ENCODE results near the gene MYBBP1A.
"Not testable (repeated sequence)": the region's sequence is repeated elsewhere in the genome, so short reads cannot be mapped to it uniquely, and the experiment has no call there.

The MYBBP1A gene, protein sequence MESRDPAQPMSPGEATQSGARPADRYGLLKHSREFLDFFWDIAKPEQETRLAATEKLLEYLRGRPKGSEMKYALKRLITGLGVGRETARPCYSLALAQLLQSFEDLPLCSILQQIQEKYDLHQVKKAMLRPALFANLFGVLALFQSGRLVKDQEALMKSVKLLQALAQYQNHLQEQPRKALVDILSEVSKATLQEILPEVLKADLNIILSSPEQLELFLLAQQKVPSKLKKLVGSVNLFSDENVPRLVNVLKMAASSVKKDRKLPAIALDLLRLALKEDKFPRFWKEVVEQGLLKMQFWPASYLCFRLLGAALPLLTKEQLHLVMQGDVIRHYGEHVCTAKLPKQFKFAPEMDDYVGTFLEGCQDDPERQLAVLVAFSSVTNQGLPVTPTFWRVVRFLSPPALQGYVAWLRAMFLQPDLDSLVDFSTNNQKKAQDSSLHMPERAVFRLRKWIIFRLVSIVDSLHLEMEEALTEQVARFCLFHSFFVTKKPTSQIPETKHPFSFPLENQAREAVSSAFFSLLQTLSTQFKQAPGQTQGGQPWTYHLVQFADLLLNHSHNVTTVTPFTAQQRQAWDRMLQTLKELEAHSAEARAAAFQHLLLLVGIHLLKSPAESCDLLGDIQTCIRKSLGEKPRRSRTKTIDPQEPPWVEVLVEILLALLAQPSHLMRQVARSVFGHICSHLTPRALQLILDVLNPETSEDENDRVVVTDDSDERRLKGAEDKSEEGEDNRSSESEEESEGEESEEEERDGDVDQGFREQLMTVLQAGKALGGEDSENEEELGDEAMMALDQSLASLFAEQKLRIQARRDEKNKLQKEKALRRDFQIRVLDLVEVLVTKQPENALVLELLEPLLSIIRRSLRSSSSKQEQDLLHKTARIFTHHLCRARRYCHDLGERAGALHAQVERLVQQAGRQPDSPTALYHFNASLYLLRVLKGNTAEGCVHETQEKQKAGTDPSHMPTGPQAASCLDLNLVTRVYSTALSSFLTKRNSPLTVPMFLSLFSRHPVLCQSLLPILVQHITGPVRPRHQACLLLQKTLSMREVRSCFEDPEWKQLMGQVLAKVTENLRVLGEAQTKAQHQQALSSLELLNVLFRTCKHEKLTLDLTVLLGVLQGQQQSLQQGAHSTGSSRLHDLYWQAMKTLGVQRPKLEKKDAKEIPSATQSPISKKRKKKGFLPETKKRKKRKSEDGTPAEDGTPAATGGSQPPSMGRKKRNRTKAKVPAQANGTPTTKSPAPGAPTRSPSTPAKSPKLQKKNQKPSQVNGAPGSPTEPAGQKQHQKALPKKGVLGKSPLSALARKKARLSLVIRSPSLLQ (N-terminal part only)

DNA sequence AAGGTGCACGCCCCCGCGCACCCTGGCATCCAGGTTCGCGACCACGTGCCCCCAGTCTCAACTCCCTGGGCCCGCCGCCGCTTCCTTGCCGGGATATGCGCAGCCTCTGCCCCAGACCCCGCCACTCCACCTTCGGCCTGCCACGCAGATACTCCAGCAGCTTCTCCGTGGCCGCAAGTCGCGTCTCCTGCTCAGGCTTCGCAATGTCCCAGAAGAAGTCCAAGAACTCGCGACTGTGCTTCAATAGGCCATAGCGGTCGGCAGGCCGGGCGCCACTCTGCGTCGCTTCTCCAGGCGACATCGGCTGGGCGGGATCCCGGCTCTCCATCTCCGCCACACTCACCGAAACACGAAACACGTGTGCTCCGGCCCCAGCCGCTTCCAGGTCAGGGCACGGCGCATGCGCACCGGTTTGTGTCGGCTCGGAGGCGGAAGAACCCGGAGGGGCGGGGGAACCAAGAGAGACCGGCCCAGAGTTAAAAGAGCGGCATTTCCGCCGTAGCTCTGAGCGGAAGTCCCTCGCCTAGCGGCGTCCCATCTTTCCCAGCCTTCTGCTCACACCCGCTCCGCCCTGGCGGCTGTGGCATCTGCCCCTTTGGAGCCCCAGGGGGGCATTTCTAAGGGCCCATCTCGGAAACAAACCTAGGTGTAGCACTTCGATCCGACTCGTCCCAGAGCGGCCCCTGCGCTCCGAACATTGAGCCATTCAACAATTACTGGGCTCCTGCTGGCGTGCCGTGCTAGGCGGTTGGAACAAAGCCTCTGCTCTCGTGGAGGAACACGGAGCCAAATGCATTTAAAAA, at the start of gene MYBBP1A:
MYBBP1A (minus strand) TSS at position 388 of the 803 bp plus-strand sequence; CDS start at position 328, 60 bp downstream.
- peak; percentile 95 for DNase-seq (ENCODE audit: low spot score)

DNA sequence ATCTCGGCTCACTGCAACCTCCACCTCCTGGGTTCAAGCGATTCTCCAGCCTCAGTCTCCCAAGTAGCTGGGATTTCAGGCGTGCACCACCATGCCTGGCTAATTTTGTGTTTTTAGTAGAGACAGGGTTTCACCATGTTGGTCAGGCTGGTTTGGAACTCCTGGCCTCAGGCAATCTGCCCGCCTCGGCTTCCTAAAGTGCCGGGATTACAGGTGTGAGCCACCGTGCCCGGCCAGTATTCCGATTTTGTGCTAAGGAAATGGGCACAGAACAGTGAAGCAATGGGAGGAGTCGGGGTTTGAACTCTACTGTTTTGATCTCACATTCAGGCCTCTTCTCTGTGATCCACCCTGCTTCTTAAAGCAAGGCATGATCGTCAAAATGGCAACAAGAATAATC, 49.6 kb upstream of the MYBBP1A start:
- DNase-seq (ENCODE audit: low spot score) = not testable (repeated sequence)

DNA sequence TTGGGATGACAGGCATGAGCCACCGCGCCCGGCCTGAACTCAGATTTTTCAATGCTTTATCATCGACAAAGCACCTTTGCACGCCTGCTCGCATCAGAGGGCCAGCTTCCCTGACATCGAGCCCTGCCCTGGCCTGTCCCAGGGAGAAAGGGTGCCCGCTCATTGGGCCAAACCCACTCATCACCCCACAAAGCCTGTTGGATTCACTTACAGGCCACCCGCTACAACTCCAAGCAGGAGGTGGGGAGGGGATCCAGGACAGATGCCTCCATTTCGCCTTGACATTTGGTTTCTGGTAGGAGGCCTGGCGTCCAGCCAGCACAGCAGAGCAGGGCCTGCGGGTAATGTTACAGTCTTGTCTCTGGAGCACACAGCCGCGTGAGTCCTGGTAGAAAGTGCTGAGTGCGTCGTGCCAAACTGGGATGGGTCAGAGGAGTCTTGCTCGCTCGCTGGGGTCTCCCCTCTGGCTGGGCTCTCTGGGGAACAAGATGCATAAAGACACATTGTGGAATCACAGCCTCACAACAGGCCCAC, 49.0 kb upstream of the MYBBP1A start:
- DNase-seq (ENCODE audit: low spot score) = no peak

DNA sequence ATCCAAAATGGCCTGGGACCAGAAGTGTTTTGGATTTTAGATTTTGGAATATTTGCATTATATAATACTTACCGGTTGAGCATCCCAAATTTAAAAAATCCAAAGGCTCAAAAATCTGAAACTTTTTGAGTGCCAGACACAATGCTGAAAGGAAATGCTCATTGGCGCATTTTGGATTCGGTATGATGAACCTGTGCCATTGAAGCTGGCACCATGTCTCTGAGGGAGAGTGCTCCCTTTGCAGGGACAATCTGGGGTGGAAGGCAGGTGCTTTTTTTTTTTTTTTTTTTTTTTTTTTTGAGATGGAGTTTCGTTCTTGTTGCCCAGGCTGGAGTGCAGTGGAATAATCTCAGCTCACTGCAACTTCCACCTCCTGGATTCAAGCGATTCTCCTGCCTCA, 46.9 kb upstream of the MYBBP1A start:
- no peak for DNase-seq (ENCODE audit: low spot score)

DNA sequence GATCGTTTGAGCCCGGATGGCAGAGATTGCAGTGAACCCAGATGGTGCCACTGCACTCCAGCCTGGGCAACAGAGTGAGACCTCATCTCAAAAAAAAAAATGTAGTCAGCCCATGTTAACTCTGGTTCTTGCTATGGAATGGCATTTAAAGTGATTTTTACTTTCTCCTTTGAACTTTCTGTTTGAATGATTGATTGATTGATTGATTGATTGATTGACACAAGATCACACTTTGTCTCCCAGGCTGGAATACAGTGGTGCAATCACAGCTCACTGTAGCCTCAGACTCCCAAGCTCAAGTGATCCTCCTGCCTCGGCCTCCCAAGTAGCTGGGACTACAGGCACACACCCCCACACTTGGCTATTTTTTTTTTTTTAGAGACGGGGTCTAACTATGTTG, 46.1 kb upstream of the MYBBP1A start:
- DNase-seq (ENCODE audit: low spot score) = no peak

DNA sequence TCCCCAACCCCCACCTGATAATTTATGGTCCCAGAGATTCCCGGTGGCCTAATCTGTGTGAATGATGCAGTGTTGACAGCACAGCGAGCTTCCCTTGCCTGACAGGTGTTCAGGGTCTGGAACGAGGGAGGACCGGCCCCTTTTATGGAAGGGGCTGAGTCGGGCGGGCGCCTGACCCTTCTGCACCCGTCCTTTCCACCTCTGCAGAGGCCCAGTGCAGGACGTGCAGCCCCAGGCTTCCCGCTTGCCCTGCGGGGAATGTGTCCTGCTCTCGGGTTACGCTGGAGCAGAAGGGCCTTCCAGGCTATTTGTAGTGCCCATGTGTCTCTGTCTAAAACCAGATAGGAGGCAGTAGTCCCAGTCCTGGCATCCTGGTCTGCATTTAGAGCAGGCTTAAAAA, 45.4 kb upstream of the MYBBP1A start:
- DNase-seq (ENCODE audit: low spot score) = no peak

DNA sequence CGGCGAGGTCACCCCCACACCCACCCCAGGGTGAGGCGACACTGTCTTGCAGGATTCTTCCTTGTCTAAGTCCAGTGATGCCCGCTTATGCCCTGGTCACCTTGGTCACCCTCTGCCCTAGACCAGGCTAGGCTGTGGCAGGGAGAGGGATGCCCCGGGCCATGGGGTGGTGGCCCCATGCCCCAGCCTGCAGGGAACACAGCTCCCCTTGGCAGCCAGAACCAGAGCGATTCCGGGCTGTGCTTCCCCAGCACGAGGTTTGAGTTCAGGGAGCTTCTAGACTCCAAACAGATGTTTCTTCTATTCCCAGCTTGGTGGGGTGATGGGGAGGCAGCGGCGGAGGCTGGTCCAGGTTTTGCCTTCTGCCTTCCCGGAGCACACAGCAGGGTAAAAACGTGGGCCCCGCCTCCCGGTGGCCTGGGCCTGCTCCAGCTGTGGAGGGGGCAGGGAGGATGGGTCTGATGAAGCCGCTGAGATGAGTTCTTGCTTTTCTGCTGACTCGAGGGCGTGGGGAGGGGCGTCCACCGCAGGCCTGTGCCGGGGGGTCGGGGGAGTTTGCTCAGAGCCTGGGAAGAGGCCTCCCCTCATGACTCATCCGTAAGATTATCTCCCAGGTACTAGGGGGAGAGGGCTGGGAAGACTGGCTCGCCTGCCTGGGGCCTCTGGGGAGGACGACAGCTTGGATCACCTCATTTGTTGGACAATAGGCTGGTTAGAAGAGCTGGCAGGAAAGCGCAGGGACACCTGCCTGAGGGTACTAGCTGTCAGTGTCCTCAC, 44.5 kb upstream of the MYBBP1A start:
- no peak for DNase-seq (ENCODE audit: low spot score)

DNA sequence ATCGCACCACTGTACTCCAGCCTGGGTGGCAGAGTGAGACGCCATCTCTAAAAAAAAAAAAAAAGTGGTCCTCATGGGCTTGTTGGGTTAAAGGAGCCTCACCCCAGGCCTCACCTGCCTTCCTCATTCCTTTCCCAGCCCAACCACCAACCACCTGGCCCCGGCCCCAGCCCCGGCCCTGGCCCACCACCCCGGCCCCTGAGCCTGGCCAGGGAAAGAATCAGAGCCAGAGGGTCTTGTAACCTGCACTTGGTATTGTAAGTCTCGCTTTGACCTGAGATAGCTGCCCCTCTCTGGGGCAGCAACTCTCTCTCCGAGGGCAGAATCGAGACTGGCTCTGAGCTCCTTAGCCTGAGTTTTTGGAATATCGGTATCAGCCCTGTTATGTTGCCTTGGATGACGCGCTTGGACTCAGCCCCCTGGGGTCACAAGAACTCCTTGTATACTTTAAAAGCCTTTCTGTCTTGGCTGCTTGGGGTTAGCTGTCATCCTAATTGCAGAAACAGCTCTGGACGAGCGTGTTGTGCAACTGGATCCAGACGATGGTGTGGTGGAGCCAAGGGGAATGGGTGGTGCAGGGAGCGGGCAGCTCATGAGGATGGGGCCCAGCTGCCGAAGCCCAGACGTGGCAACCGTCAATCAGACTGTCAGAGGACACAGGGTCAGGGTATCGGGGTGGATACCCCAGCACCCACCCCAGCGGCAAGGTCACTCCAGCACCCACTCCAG, 43.8 kb upstream of the MYBBP1A start:
- no peak for DNase-seq (ENCODE audit: low spot score)

DNA sequence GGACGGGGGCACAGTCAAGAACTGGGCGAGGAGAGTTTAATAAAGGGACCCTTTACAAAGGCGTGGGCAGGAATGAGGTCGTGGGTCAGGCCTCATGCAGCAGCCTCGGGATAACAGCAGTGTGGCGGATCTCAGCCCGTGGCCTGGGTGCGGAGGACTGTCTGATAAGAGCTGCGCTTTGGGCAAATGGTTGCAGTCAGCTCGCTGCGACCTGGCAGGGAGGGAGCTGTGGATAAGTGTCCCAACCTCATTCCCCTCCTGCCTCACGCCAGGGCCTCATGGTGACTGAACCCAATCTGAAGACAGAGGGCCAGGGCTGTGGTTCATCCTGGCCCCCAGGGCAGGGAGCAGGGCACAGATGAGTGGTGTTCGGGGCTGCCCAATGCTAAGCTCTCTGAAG, 42.8 kb upstream of the MYBBP1A start:
- no peak for DNase-seq (ENCODE audit: low spot score)

DNA sequence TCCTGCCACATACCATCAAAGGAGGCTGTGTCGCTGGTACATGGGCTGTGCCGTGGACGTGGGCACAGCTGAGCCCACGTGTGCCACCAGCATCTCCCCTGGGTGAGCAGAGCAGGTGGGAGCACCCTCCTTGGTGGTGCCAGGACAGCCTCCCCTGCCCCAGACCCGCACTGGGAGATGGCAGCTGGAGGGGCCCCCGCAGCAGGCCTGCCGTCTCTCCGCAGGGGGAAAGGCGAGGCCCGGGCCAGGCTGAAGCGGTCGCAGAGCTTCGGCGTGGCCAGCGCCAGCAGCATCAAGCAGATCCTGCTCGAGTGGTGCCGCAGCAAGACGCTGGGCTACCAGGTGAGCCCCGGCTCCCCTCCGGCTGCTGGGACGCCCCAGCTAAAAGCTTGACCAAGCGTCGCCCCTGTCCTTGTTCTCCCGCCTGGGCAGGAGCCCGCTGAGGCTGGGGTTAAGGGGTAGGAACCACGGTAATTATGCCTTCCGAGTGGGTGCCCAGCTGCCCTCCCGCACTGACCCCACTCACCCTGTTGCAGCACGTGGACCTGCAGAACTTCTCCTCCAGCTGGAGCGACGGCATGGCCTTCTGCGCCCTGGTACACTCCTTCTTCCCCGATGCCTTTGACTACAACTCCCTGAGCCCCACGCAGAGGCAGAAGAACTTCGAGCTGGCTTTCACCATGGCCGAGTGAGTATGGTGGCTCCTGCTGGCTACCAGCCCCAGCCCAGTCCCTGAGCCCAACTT, 41.6 kb upstream of the MYBBP1A start:
- no peak for DNase-seq (ENCODE audit: low spot score)

DNA sequence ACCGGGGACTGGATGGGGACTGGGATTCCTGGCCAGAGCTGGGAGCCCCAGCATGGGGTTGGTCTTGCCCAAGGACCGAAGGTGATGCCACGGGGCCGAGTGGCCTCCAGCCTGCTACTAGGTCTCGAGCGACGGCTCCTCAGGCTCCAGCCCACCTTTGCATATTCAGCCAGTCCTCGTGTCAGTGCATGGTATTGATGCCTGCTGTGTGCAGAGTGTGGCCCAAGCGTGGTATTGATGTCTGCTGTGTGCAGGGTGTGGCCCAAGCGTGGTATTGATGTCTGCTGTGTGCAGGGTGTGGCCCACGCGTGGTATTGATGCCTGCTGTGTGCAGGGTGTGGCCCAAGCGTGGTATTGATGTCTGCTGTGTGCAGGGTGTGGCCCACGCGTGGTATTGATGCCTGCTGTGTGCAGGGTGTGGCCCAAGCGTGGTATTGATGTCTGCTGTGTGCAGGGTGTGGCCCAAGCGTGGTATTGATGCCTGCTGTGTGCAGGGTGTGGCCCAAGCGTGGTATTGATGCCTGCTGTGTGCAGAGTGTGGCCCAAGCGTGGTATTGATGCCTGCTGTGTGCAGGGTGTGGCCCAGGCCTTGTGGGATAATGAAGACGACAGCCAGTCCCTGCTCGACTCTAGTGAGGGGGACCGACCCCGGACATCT, 40.6 kb upstream of the MYBBP1A start:
- not testable (repeated sequence) for DNase-seq (ENCODE audit: low spot score)

DNA sequence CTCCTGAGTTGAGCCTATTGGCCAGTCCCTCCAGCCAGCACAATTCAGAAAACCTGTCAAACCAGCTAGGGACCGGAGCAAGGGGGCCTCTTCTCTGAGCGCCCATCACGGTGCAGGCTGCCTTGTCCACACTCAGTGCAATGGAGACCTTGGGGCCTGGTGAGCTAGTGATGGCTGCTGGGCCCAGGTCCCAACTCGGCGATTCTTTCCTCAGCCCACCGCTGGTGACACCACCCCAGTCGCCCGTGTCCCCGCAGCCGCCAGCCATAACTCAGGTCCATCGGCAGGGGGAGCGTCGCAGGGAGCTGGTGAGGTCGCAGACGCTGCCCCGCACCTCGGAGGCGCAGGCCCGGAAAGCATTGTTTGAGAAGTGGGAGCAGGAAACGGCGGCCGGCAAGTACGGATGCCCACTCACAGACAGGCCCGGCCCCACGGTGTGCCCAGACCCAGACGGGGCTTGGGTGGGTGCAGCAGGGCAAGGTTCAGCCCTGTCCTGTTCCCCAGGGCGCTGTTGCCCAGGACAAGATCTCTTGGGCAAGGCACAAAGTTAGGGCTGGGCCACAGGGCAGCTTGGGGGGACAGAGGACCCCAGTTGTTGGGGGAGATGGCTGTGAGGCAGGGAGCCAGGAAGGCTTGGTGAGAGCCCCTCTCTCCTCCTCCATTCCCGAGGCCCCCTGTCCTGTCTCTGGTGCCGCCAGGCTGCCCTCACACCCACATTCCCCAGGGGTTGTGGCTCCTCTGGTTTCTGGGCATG, 39.9 kb upstream of the MYBBP1A start:
- DNase-seq (ENCODE audit: low spot score) = no peak

DNA sequence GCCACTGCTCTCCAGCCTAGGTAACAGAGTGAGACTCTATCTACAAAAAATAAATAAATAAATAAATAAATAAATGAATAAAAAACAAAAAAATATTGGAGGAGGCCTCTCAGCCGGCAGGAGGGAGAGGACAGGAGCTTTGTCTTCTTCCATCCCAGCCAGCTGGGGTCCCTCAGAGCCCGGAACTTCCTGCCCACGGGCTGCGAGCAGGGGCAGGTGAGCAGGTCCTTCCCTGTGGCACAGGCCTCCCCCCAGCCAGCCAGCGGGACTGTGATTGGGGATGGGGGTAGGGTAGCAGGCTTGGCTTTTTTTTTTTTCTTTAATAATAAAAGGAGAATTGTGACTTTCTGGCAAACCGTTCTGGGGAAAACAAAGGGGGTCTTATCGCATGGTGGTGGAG, 39.2 kb upstream of the MYBBP1A start:
- no peak for DNase-seq (ENCODE audit: low spot score)

DNA sequence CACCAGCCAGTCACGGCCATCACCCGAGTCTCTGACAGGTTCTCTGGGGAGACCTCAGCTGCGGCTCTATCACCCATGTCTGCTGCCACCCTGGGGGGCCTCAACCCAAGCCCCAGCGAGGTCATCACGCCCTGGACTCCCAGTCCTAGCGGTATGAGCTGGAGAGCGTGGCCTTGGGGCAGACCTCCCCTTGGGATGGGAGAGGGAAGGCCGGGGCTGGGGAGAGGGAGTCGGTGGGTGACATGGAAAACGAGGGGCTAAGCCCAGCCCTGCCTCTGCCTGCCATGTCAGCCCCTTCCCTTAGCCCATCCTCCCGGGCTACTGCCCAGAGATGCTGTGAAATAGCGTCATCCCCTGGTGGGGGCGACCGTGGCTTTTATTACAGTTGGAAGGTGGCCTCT, 37.8 kb upstream of the MYBBP1A start:
- no peak for DNase-seq (ENCODE audit: low spot score)

DNA sequence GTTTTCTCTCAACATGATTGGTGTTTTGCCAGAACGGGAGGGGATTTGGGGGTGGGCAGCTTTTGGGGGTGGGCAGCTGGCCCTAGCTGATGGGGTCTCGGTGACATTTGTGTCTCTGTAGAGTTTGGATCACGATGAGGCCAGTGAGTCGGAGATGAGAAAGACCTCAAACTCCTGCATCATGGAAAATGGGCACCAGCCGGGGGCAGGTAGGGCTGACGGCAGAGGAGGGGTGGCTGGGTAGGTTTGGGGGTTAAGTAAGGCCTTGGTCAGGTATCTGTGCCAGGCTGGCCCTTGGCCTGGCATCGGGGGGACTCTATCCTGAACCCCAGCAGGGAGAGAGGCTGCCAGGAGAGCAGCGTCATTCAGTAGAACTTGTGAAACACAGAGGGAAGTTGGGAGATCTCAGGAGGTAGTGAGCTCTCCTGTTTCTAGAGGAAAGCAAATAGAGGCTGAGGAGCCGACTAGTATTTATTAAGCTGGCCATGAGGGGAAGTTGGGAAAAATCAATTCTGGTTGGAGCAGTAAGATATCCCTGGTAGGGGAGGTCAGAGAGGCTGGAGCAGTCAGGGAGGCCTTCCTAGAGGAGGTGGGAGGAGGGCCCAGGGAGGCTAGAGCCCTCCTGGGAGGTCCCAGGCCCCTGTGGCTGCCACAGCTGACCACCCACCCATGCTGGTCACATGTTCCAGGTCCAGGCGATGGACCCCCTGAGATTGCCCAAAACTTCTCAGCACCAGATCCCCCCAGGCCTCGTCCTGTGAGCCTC, 37.2 kb upstream of the MYBBP1A start:
- no peak for DNase-seq (ENCODE audit: low spot score)

DNA sequence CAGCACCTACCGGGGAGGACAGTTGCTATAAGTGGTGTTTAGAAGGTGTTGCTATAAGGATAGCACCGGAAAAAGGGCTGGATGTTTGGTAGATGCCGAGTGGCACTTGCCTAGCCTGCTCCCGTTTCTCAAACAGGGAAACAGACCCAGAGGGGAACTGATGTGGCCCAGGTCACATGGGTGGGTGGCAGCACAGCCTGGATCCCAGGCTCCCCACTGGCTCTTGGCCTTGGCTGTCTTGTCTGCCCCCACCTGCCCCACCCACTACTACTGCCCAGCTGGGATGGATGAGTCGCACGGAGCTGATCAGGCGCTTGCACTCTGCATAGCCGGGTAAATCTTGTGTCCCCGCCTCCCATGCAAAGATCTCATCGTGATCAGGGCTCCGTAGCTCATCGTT, 36.3 kb upstream of the MYBBP1A start:
- DNase-seq (ENCODE audit: low spot score) = no peak

DNA sequence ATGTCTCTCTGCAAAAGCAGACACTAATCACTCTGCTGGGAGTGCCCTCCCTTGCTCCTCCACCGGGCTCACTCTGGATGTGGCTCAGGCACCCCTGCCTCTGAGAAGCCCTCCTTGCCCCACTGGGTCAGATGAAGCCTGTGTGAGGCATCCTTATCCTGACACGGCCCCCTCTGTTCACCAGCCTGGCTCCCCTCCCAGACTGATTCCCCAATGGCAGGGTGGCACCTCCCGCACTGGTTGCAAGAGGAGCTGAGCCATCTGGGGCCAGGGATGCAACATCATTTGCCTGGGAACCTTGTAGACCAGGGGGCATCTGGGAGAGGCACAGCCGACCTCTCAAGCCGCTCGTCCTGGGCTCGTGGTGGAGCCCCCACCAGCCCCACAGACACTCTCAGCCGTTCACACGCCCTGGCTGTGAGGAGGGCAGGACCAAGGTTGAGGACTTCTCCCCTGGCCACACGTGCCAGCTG, 35.8 kb upstream of the MYBBP1A start:
- DNase-seq (ENCODE audit: low spot score) = no peak
